GM18909 (cell line): ENCODE measurements around the gene KCNIP1.
"Not testable (repeated sequence)": the region's sequence is repeated elsewhere in the genome, so short reads cannot be mapped to it uniquely, and the experiment has no call there.

Experiments used
- ATAC-seq: cut with Tn5 transposase; IDR thresholded peaks from one replicate; pipeline ENCODE4 v1.9.1; 2021; ENCODE audit warnings: mild to moderate bottlenecking; ENCODE audit not compliant: unreplicated experiment, poor library complexity

KCNIP1 gene

GRCh38 chr5:170528976-170529375 lies 25.2 kb downstream of the KCNIP1 start:
- ATAC-seq: no peak

- no peak for ATAC-seq
These were observed 29.1 kb downstream of the KCNIP1 start for GRCh38 chr5:170532935-170533334.

- no peak for ATAC-seq
These were observed 29.6 kb downstream of the KCNIP1 start for GRCh38 chr5:170533383-170533782.

GRCh38 chr5:170534177-170534576 lies 30.4 kb downstream of the KCNIP1 start:
- ATAC-seq: no peak

GRCh38 chr5:170534941-170535340 lies 31.1 kb downstream of the KCNIP1 start:
- ATAC-seq: no peak

- ATAC-seq: no peak
These were observed 32.7 kb downstream of the KCNIP1 start for GRCh38 chr5:170536525-170536924.

- no peak for ATAC-seq
These were observed 33.8 kb downstream of the KCNIP1 start for GRCh38 chr5:170537451-170538095.

GRCh38 chr5:170538096-170538465 lies 34.3 kb downstream of the KCNIP1 start:
- ATAC-seq: no peak

- no peak for ATAC-seq
These were observed 35.1 kb downstream of the KCNIP1 start for GRCh38 chr5:170538696-170539586.

GRCh38 chr5:170540271-170540670 lies 36.5 kb downstream of the KCNIP1 start:
- ATAC-seq: no peak

- no peak for ATAC-seq
These were observed 37.4 kb downstream of the KCNIP1 start for GRCh38 chr5:170541146-170541769.

GRCh38 chr5:170542691-170543293 lies 39.0 kb downstream of the KCNIP1 start:
- ATAC-seq: no peak

- ATAC-seq: no peak
These were observed 41.5 kb downstream of the KCNIP1 start for GRCh38 chr5:170545313-170545712.

- no peak for ATAC-seq
These were observed 42.0 kb downstream of the KCNIP1 start for GRCh38 chr5:170545811-170546210.

- no peak for ATAC-seq
These were observed 42.5 kb downstream of the KCNIP1 start for GRCh38 chr5:170546282-170546681.

GRCh38 chr5:170550382-170550781 lies 46.6 kb downstream of the KCNIP1 start:
- not testable (repeated sequence) for ATAC-seq

- no peak for ATAC-seq
These were observed 47.3 kb downstream of the KCNIP1 start for GRCh38 chr5:170551076-170551475.

- ATAC-seq: no peak
These were observed 47.8 kb downstream of the KCNIP1 start for GRCh38 chr5:170551622-170552021.

- no peak for ATAC-seq
These were observed 48.8 kb downstream of the KCNIP1 start for GRCh38 chr5:170552621-170553115.

GRCh38 chr5:170553218-170553617 lies 49.4 kb downstream of the KCNIP1 start:
- no peak for ATAC-seq
